ENCODE results near the gene ACER2.
"Not testable (repeated sequence)": the region's sequence is repeated elsewhere in the genome, so short reads cannot be mapped to it uniquely, and the experiment has no call there.

ACER2 gene

DNA sequence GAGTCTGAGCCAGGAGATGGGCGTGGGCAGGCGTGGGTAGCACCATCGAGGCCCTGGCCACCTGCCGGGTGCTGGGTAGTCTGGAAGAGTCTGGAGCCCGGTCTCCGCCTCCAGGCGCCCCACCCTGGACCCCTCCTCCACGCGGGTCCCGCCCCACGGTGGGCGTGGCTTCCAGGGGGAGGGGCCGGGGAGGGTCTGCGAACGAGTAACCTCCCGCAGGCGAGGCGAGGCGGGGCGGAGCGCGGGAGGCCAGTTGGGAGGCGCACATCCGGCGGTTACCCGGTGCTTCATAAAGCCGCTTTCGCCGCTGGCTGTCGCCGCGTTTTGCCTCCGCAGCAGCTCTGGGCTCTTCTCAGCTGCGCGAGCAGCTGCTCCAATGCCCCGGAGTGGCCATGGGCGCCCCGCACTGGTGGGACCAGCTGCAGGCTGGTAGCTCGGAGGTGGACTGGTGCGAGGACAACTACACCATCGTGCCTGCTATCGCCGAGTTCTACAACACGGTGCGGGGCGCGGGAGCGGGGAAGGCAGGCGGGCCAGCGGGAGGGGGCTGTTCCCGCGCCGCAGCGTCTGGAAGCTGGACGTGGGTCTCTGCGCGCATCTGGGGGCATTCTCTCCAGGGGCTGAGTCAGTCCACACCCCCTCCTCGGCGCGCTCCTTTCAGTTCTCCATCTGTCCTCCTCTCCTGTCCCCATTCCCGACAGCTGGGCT is at the start of gene ACER2:
Gene ACER2, plus strand, starts transcription at position 317 of the 708 bp plus-strand sequence. Its CDS starts 76 bp downstream, at position 393.
- H3K4me1 Mint-ChIP-seq: peaks cover 7 to 14% of the 10 kb centered on the region in 2 donors
- peak within 1 kb of the TSS; percentile 90 to 97 for H3K4me3 Mint-ChIP-seq
- H3K9me3 Mint-ChIP-seq: peaks cover 1 to 2% of the 10 kb centered on the region in 2 donors
- no peaks in the 10 kb centered on the region for H3K36me3 Mint-ChIP-seq
- peak within 1 kb of the TSS; percentile 75 for H3K27ac Mint-ChIP-seq
- ATAC-seq (replicated peaks): peak; percentile 94 to 96
- peak; percentile 90 for DNase-seq
- peaks cover 0 to 5% of the 10 kb centered on the region in 2 donors for H3K27me3 Mint-ChIP-seq

DNA sequence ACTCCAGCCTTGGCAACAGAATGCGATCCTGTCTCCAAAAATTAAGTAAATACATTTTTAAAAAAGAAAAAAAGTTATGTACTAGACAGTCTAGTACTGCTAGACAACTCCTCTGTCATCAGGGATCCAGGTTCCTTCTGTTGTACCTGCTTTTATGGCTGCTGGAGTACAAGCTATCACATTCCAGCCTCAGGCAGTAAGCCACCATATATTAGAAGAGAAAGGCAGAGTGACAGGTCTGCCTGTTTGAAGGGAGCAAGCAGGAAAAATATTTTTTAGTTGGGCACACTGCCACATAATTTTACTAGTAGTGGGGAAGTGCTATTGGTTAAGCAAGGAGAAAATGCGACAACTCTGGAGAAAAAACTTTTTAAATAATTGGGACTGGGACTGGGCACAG is 39.7 kb upstream of the ACER2 start:
- Mint-ChIP-seq H3K36me3 (peaks cover 16 to 20% of the 10 kb centered on the region in 2 donors), H3K4me1 (peaks cover 0 to 1% of the 10 kb centered on the region in 2 donors), H3K9me3 (no peaks in the 10 kb centered on the region), H3K4me3 (no peak overlapping the region), H3K27ac (peak overlapping the region; percentile 20), H3K27me3 (no peaks in the 10 kb centered on the region)
- DNase-seq (no peak), ATAC-seq (replicated peaks) (no peak)

DNA sequence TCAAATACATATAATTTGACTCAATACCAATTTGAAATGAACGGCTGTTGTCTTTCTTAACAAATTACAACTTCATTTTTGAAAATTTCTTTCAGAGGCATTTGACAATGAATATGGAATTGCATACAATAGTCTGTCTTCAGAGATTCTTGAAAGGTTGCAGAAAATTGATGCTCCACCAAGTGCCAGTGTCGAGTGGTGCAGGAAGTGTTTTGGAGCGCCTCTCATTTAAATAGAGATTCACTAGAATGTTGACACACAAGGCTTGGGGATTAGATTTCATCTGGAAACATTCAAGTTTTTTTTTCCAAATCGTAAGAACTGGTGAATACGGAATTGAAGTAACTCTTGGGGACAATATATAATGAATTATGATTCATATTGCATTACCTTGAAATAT is 36.9 kb upstream of the ACER2 start:
- ATAC-seq (replicated peaks): no peak
- peaks cover 5 to 16% of the 10 kb centered on the region in 2 donors for H3K4me1 Mint-ChIP-seq
- H3K36me3 Mint-ChIP-seq: peaks cover 26 to 35% of the 10 kb centered on the region in 2 donors
- no peaks in the 10 kb centered on the region for H3K27me3 Mint-ChIP-seq
- H3K9me3 Mint-ChIP-seq: no peaks in the 10 kb centered on the region
- no peak overlapping the region for H3K27ac Mint-ChIP-seq
- no peak for DNase-seq
- H3K4me3 Mint-ChIP-seq: no peak overlapping the region

DNA sequence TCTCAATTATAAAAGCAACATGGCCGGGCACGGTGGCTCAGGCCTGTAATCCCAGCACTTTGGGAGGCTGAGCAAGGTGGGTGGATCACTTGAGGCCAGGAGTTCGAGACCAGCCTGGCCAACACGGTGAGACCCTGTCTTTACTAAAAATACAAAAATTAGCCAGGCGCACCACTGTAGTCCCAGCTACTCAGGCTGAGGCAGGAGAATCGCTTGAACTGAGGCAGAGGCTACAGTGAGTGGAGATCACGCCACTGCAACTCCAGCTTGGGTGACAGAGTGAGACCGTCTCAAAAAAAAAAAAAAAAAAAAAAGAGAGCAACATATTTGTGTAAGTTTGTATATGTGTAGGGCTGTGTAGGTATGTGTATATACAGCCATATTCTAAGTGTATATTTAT is 36.2 kb upstream of the ACER2 start:
- Mint-ChIP-seq H3K9me3 (no peaks in the 10 kb centered on the region), H3K36me3 (peaks cover 32 to 41% of the 10 kb centered on the region in 2 donors), H3K4me3 (no peak overlapping the region), H3K27ac (peak overlapping the region; percentile 51), H3K27me3 (no peaks in the 10 kb centered on the region), H3K4me1 (peaks cover 10 to 22% of the 10 kb centered on the region in 2 donors)
- ATAC-seq (replicated peaks) (peak in 1 of 2 donors; percentile 18), DNase-seq (no peak)

DNA sequence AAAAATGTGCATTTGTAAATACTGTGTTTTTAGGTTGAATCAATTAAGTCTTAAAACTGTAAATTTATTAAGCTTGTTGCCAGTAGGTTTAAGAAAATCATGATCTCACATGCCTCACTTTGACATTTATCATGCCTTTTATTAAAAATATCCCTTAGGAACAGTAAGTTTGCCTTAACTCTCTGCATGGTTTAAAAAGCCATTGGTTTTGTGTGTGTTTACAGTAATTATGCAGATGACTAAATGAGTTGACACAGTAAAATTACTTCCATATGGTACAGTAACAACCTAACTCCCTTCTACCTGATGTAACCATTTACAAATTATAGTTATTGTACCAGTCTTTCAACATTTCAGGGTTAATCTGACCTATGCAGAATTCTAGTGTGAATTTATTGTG is 35.3 kb upstream of the ACER2 start:
- DNase-seq (no peak), ATAC-seq (replicated peaks) (no peak)
- peaks cover 12 to 32% of the 10 kb centered on the region in 2 donors for H3K4me1 Mint-ChIP-seq
- H3K9me3 Mint-ChIP-seq: no peaks in the 10 kb centered on the region
- no peak overlapping the region for H3K27ac Mint-ChIP-seq
- H3K4me3 Mint-ChIP-seq: no peak overlapping the region
- H3K36me3 Mint-ChIP-seq: peaks cover 40 to 51% of the 10 kb centered on the region in 2 donors
- no peaks in the 10 kb centered on the region for H3K27me3 Mint-ChIP-seq

DNA sequence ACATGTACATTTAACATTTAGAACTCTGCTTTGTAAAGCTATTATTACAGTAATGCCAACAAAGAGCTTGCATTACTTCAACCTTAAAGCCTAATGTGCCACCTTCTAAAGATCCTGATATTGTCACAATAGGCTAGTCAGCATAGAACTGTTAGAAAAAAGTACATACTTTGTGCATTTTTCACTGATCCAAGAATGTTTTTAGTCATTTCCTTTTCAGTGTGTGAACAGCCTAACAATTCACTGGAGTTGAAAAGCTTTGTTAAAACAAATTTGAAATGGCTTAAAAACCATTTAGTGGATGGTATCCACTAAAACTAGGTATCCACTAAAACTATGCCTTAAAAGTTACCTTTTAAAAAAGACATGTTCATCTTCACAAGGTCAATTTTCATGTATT is 33.3 kb upstream of the ACER2 start:
- H3K27me3 Mint-ChIP-seq: no peaks in the 10 kb centered on the region
- H3K4me1 Mint-ChIP-seq: peaks cover 16 to 36% of the 10 kb centered on the region in 2 donors
- peak overlapping the region; percentile 73 for H3K27ac Mint-ChIP-seq
- H3K9me3 Mint-ChIP-seq: no peaks in the 10 kb centered on the region
- ATAC-seq (replicated peaks): no peak
- peaks cover 58 to 71% of the 10 kb centered on the region in 2 donors for H3K36me3 Mint-ChIP-seq
- H3K4me3 Mint-ChIP-seq: no peak overlapping the region
- DNase-seq: no peak

DNA sequence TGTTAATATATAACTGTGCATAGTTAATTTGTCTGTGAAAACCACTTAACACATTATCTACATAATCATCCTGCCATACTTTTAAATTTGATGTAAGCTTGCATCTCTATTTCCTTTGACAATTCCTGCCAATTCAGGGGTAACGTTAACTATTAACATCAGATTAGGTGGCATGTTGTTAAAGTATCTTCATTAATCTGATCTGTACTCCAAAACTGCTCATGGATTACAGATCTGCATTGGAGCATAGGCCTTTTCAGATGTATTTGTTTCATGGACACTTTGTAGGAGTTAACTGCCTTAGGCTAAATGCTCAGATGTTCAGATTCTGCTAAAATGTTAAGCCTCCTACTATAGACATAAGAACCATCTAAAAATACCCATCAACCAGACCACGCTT is 31.9 kb upstream of the ACER2 start:
- no peaks in the 10 kb centered on the region for H3K27me3 Mint-ChIP-seq
- no peak for DNase-seq
- ATAC-seq (replicated peaks): no peak
- no peaks in the 10 kb centered on the region for H3K9me3 Mint-ChIP-seq
- peak overlapping the region; percentile 62 to 63 for H3K4me3 Mint-ChIP-seq
- H3K4me1 Mint-ChIP-seq: peaks cover 19 to 43% of the 10 kb centered on the region in 2 donors
- H3K36me3 Mint-ChIP-seq: peaks cover 59 to 76% of the 10 kb centered on the region in 2 donors
- peak overlapping the region; percentile 31 for H3K27ac Mint-ChIP-seq

DNA sequence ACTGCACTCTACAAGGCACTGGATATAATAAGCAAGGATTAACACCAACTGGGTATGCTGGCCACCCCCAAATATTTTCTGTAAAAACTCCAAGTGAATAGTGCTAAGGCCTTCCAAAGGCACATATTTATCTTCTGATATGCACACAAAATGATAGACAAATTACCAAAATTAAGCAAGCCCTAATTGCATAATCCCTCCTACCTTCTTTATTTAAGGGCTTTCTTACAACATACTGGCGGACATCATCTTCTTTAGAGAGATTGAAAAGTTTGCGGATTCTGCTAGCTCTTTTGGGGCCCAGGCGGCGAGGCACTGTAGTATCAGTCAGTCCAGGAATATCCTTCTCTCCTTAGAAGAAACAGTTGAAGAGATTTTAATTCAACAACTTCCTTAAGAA is 30.6 kb upstream of the ACER2 start:
- Mint-ChIP-seq H3K36me3 (peaks cover 59 to 71% of the 10 kb centered on the region in 2 donors), H3K27me3 (no peaks in the 10 kb centered on the region), H3K4me3 (peak overlapping the region; percentile 95 to 99), H3K9me3 (no peaks in the 10 kb centered on the region), H3K27ac (peak overlapping the region; percentile 99), H3K4me1 (peaks cover 19 to 43% of the 10 kb centered on the region in 2 donors)
- DNase-seq (no peak), ATAC-seq (replicated peaks) (no peak)

DNA sequence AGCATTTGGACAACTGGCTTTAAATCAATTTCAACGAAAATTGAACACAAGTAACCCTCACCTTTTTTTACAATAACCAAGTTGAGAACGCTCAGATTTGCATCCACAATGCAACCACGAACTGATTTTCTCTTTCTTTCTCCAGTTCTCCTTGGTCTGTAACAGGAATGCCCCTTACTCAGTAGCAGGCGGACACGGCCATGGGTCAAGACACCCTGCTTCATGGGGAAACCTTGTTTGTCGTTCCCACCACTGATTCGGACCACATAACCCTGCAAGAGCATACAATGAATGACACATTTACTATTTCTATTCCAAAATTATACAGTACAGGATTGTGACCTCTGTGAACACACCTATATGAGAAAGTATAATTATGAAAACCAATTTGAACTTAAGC is 30.2 kb upstream of the ACER2 start:
- DNase-seq: no peak
- Mint-ChIP-seq H3K27ac (peak overlapping the region; percentile 99), H3K27me3 (no peaks in the 10 kb centered on the region), H3K4me3 (peak overlapping the region; percentile 95 to 99), H3K9me3 (no peaks in the 10 kb centered on the region), H3K36me3 (peaks cover 57 to 68% of the 10 kb centered on the region in 2 donors), H3K4me1 (peaks cover 19 to 43% of the 10 kb centered on the region in 2 donors)
- ATAC-seq (replicated peaks): no peak

DNA sequence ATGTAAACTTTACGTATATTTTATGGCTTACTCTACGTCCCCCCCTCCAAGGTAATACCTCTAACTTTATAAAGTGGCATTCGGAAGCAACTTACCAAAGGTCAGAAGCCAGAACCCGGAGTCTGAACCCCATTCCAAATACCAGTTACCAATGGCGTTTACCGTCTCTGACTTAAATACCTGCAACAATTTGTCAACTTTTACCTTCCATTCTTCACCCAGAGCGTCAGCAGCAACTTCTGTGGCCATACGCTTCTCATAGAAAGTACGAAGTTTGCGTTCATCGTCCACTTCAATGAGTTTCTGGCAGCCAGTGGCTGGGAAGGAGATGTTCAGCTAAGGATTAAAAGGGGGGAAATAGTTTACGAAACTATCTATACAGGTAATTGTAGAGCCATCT is 29.5 kb upstream of the ACER2 start:
- H3K27ac Mint-ChIP-seq: peak overlapping the region; percentile 99
- peaks cover 19 to 40% of the 10 kb centered on the region in 2 donors for H3K4me1 Mint-ChIP-seq
- peaks cover 52 to 62% of the 10 kb centered on the region in 2 donors for H3K36me3 Mint-ChIP-seq
- ATAC-seq (replicated peaks): no peak
- DNase-seq: no peak
- H3K27me3 Mint-ChIP-seq: no peaks in the 10 kb centered on the region
- no peaks in the 10 kb centered on the region for H3K9me3 Mint-ChIP-seq
- peak overlapping the region; percentile 95 to 99 for H3K4me3 Mint-ChIP-seq

DNA sequence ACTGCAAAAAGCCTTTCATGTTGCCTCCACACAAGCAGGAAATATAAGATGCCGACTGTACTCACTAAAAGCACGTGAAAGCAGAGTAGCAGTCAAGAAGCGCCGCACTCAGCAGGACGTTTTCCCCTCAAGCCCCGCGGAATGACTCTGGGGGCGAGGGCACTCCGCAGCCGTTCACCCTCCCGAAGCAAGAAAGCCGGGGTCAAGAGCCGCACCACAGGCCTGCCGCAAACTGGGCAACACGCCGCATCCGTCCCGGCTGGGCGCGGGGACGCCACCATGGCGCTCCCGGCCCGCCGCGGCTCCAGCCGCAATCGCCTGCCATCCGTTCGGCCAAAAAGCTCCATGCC is 29.1 kb upstream of the ACER2 start:
- Mint-ChIP-seq H3K9me3 (no peaks in the 10 kb centered on the region), H3K27ac (peak overlapping the region; percentile 99), H3K4me1 (peaks cover 19 to 37% of the 10 kb centered on the region in 2 donors), H3K27me3 (no peaks in the 10 kb centered on the region), H3K4me3 (peak overlapping the region; percentile 95 to 99), H3K36me3 (peaks cover 49 to 58% of the 10 kb centered on the region in 2 donors)
- ATAC-seq (replicated peaks) (peak; percentile 37 to 45), DNase-seq (no peak)

DNA sequence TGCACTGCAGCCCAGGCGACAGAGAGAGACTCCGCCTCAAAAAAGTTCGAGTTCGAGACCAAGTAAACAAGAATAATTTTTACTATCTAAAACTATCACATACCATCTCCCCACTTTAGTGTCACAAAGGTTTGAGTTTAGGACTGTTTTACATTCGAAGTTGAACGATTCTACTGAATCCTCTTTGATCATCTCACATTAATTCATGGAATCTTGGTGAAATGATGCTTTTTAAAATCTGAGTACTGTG is 28.1 kb upstream of the ACER2 start:
- DNase-seq: no peak
- peaks cover 42 to 51% of the 10 kb centered on the region in 2 donors for H3K36me3 Mint-ChIP-seq
- H3K4me1 Mint-ChIP-seq: peaks cover 19 to 35% of the 10 kb centered on the region in 2 donors

DNA sequence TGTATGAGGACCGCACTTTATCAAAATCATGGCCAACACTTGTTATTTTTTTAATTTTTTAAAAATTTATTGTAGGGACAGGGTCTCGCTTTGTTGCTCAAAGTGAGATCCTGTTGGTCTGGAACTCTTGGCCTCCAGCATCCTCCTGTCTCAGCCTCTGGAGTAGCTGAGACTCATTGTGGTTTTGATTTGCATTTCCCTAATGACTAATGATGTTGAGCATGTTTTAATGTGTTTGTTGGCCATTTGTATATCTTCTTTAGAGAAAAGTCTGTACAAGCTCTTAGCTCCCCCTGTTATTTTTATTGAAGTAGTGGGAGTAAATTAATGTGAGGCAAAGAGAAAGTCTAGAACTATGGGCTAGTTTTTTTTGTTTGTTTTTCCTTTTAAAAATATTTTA is 27.2 kb upstream of the ACER2 start:
- peaks cover 16 to 28% of the 10 kb centered on the region in 2 donors for H3K4me1 Mint-ChIP-seq
- DNase-seq (no peak), ATAC-seq (replicated peaks) (no peak)
- no peaks in the 10 kb centered on the region for H3K9me3 Mint-ChIP-seq
- H3K27me3 Mint-ChIP-seq: peaks cover 0 to 6% of the 10 kb centered on the region in 2 donors
- peaks cover 38 to 43% of the 10 kb centered on the region in 2 donors for H3K36me3 Mint-ChIP-seq
- H3K4me3 Mint-ChIP-seq: no peak overlapping the region
- H3K27ac Mint-ChIP-seq: no peak overlapping the region

More for the DNA sequence above, 28.1 kb upstream of the ACER2 start:
- Mint-ChIP-seq H3K9me3 (no peaks in the 10 kb centered on the region), H3K27ac (peak overlapping the region; percentile 99), H3K27me3 (no peaks in the 10 kb centered on the region), H3K4me3 (peak overlapping the region; percentile 95 to 99)
- no peak for ATAC-seq (replicated peaks)

DNA sequence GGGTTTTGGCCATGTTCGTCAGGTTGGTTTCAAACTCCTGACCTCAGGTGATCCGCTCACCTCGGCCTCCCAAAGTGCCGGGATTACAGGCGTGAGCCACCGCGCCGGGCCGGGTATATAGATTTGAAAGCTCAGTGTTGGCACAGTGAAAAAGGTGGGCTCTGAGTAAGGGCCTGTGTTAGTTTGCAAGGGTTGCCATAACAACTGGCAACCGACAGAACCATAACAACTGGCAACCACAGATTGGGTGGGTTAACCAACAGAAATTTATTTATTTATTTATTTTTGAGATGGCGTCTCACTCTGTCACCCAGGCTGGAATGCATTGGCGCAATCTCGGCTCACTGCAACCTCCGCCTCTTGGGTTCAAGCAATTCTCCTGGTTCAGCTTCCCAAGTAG is 23.6 kb upstream of the ACER2 start:
- ATAC-seq (replicated peaks); H3K27ac Mint-ChIP-seq; DNase-seq; H3K4me1 Mint-ChIP-seq; H3K9me3 Mint-ChIP-seq; H3K36me3 Mint-ChIP-seq; H3K4me3 Mint-ChIP-seq: not testable (repeated sequence)
- H3K27me3 Mint-ChIP-seq: peaks cover 8 to 17% of the 10 kb centered on the region in 2 donors

DNA sequence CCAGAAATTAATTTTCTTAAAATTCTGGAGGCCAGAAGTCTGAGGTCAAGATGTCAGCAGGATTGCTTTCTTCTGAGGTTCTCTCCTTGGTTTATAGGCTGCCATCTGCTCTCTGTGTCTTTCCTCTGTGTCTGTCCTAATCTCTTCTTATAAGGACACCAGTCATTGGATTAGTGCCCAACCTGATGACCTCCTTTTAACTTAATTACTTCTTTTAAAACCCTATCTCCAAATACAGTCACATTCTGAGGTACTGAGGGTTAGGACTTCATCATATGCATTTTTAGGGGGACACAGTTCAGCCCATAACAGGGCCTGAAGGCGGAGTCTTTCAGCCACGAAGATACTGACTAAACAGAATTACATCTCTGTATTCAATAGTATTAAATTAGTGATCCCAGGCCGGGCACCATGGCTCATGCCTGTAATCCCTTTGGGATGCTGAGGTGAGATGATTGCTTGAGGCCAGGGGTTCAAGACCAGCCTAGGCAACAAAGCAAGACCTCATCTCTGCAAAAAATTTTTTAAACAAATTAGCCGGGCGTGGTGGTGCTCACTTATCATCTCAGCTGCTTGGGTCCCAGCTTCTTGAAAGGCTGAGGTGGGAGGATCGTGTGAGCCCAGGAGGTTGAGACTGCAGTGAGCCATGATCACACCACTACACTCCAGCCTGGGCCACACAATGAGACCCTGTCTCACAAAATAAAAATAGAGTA is 22.9 kb upstream of the ACER2 start:
- Mint-ChIP-seq H3K4me3 (no peak overlapping the region), H3K27ac (no peak overlapping the region), H3K27me3 (peaks cover 8 to 17% of the 10 kb centered on the region in 2 donors), H3K36me3 (peaks cover 4% of the 10 kb centered on the region in 2 donors), H3K9me3 (peaks cover 0 to 2% of the 10 kb centered on the region in 2 donors), H3K4me1 (peaks cover 3 to 4% of the 10 kb centered on the region in 2 donors)
- ATAC-seq (replicated peaks): no peak
- no peak for DNase-seq

All from stimulated activated naive B cell treated with anti-CD40 and anti-IgM and Interleukin-4, amounts not matched to agents 10 μg/mL and 1 μg/mL and 100 μg/mL, for 72 hours (primary cell).